Astrocyte of the spinal cord (primary cell): Measurements from ENCODE around the gene CCL20.

Experiments
- DNase-seq: peaks from one replicate; pipeline ENCODE4 v3.0.0; 2011; ENCODE audit warnings: low read depth, low spot score
- H3K4me3 ChIP-seq: 2 replicates; pipeline ENCODE4 v1.5.1; 2011; ENCODE audit warnings: low read depth, mild to moderate bottlenecking, low read length, moderate library complexity
- CTCF ChIP-seq: IDR thresholded peaks from 2 replicates; pipeline ENCODE4 v1.5.1; 2012; ENCODE audit warnings: low read depth, mild to moderate bottlenecking, low read length, inconsistent platforms
- in situ Hi-C: cut with HindIII; loops from 2 replicates; pipeline ENCODE4 v1.10.0; 2017; ENCODE audit warnings: low sequenced_read_pairs

CCL20 gene

GRCh38 chr2:227860221-227860641 lies 46.6 kb downstream of the CCL20 start:
- DNase-seq = no peak
- no peak overlapping the region for H3K4me3 ChIP-seq
- in situ Hi-C loops = no loop called here
- TF ChIP-seq CTCF = no peak

GRCh38 chr2:227861011-227861410 lies 47.4 kb downstream of the CCL20 start:
- no peak for TF ChIP-seq CTCF
- in situ Hi-C loops = no loop called here
- DNase-seq = peak; percentile 49
- H3K4me3 ChIP-seq = no peak overlapping the region

GRCh38 chr2:227862227-227862740 lies 48.6 kb downstream of the CCL20 start:
- peak; percentile 66 for TF ChIP-seq CTCF
- DNase-seq = peak; percentile 72
- in situ Hi-C loops = no loop called here
- no peak overlapping the region for H3K4me3 ChIP-seq

GRCh38 chr2:227862741-227863588 lies 49.3 kb downstream of the CCL20 start:
- peak; percentile 77 for DNase-seq
- in situ Hi-C loops = no loop called here
- peak; percentile 18 for TF ChIP-seq CTCF
- no peak overlapping the region for H3K4me3 ChIP-seq

- peak; percentile 60 for DNase-seq
- no peak overlapping the region for H3K4me3 ChIP-seq
- in situ Hi-C loops = no loop called here
- TF ChIP-seq CTCF = no peak
These were observed 50.6 kb downstream of the CCL20 start for GRCh38 chr2:227864161-227864756.

GRCh38 chr2:227865291-227865690 lies 51.6 kb downstream of the CCL20 start:
- H3K4me3 ChIP-seq = no peak overlapping the region
- in situ Hi-C loops = no loop called here
- DNase-seq = no peak
- TF ChIP-seq CTCF = no peak
